Measurements from ENCODE around the gene ASB14. TPM values are rescaled to one million over a fixed set of nuclear protein-coding genes. Genes with fewer than 3 reads are reported as not detected.
"Not testable (repeated sequence)": the region's sequence is repeated elsewhere in the genome, so short reads cannot be mapped to it uniquely, and the experiment has no call there.

ASB14 gene
- not detected in 2 replicates for total RNA-seq (2022)
- percentile 14 among the genes with signal in this experiment for Bru-seq, nascent RNA
- BruChase-seq, experiment 1, labeled RNA remaining after a 6-hour chase: percentile 39 among the genes with signal in this experiment
- percentile 22 among the genes with signal in this experiment for BruChase-seq, experiment 2, labeled RNA remaining after a 2-hour chase
- long read RNA-seq, partial matches to known transcripts: 0 of 3 reads
- long read RNA-seq, other reads (novel, unspliced or antisense): 3 of 3 reads

DNA sequence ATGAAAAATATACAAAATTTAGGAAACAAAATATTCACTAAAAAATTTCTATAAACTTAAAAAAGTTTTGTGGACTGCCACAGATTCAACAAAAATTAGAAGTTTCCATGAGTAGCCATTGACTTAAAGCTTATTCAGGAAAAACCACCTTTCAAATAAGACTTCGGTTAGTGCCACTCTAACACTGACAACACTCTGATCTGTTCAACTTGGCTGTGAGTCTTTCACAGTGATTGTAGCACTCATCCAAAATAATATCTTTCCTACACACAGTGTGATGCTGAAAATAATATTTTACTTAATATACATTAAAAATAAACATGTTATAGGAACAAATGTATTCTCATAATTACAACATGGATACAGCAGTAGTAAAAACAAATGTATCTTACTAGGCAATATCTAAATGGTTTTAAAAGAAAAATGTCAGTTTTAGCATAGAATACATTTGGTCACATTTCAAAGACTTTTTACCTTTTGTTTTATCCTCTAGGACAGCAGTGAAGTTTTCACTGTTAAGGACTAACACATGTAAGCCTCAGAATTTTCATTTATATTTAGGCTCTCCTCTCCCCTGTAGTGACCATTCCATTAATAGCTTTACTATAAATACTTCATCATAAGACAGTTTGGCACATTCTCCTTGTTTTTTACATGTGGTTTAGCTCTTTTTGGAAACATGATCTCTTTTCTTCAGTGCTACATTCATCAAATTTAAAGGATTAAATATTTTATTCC, at the start of gene ASB14:
Gene ASB14, minus strand, starts transcription at position 527 of the 738 bp plus-strand sequence. CDS start 652 bp downstream, outside the sequence.
- no peak for DNase-seq (ENCODE audit: unreplicated experiment)
- no peaks in the 10 kb centered on the region for H3K27me3 Mint-ChIP-seq (ENCODE audit: insufficient read depth, unreplicated experiment)
- no peaks in the 10 kb centered on the region for H3K9me3 Mint-ChIP-seq (ENCODE audit: unreplicated experiment)
- no peak within 1 kb of the TSS for H3K4me3 Mint-ChIP-seq (ENCODE audit: unreplicated experiment)
- TF ChIP-seq, protein P1, sequence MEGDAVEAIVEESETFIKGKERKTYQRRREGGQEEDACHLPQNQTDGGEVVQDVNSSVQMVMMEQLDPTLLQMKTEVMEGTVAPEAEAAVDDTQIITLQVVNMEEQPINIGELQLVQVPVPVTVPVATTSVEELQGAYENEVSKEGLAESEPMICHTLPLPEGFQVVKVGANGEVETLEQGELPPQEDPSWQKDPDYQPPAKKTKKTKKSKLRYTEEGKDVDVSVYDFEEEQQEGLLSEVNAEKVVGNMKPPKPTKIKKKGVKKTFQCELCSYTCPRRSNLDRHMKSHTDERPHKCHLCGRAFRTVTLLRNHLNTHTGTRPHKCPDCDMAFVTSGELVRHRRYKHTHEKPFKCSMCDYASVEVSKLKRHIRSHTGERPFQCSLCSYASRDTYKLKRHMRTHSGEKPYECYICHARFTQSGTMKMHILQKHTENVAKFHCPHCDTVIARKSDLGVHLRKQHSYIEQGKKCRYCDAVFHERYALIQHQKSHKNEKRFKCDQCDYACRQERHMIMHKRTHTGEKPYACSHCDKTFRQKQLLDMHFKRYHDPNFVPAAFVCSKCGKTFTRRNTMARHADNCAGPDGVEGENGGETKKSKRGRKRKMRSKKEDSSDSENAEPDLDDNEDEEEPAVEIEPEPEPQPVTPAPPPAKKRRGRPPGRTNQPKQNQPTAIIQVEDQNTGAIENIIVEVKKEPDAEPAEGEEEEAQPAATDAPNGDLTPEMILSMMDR (IDR thresholded peaks at IDR 0.05; ENCODE audit: unreplicated experiment): no peak
- no peak within 1 kb of the TSS for H3K27ac Mint-ChIP-seq (ENCODE audit: low read depth, unreplicated experiment)
- CTCF ChIA-PET: no interaction called here
- POLR2A ChIA-PET: interaction anchor here (0.9 kb wide), 1 partner anchor 10 kb away, joined by 5 read pairs; no protein-coding TSS in a partner anchor
- intact Hi-C loops (cut with micrococcal nuclease): no loop called here
- BruUV-seq (replicated peaks): no TSS peak
- no peaks in the 10 kb centered on the region for H3K36me3 Mint-ChIP-seq (ENCODE audit: insufficient read depth, unreplicated experiment)
- H3K4me1 Mint-ChIP-seq (ENCODE audit: insufficient read depth, unreplicated experiment): no peaks in the 10 kb centered on the region

DNA sequence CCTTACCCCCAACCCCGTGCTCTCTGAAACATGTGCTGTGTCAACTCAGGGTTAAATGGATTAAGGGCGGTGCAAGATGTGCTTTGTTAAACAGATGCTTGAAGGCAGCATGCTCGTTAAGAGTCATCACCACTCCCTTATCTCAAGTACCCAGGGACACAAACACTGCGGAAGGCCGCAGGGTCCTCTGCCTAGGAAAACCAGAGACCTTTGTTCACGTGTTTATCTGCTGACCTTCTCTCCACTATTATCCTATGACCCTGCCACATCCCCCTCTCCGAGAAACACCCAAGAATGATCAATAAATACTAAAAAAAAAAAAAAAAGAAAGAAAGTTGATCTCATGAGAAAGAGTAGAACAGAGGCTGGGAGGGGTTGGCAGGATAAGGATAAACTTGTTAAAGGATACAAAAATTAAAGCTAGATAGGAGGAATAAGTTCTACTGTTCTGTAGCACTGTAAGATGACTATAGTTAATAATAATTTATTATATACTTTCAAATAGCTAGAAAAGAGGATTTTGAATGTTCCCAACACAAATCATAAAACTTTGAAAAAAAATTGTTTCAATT, 46.7 kb upstream of the ASB14 start:
- H3K9me3 Mint-ChIP-seq (ENCODE audit: unreplicated experiment); CTCF ChIA-PET; H3K36me3 Mint-ChIP-seq (ENCODE audit: insufficient read depth, unreplicated experiment); POLR2A ChIA-PET; H3K4me3 Mint-ChIP-seq (ENCODE audit: unreplicated experiment); intact Hi-C loops (cut with micrococcal nuclease); DNase-seq (ENCODE audit: unreplicated experiment); H3K27ac Mint-ChIP-seq (ENCODE audit: low read depth, unreplicated experiment); H3K4me1 Mint-ChIP-seq (ENCODE audit: insufficient read depth, unreplicated experiment); BruUV-seq (replicated peaks): not testable (repeated sequence)
- peaks cover 59% of the 10 kb centered on the region for H3K27me3 Mint-ChIP-seq (ENCODE audit: insufficient read depth, unreplicated experiment)

DNA sequence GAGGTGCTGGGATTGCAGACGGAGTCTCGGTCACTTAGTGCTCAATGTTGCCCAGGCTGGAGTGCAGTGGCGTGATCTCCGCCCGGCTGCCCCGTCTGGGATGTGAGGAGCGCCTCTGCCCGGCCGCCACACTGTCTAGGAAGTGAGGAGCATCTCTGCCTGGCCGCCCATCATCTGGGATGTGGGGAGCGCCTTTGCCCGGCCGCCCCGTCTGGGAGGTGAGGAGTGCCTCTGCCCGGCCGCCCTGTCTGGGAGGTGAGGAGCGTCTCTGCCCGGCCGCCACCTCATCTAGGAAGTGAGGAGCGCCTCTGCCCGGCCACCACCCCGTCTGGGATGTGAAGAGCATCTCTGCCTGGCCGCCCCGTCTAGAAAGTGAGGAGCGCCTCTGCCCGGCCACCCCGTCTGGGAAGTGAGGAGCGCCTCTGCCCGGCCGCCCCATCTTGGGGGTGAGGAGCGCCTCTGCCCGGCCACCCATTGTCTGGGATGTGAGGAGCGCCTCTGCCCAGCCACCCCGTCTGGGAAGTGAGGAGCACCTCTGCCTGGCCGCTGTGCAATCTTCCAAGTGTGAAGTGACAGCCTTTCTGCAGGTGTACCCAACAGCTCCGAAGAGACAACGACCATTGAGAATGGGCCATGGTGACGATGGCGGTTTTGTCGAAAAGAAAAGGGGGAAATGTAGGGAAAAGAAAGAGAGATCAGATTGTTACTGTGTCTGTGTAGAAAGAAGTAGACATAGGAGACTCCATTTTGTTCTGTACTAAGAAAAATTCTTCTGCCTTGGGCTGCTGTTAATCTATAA, 46.0 kb upstream of the ASB14 start:
- intact Hi-C loops (cut with micrococcal nuclease); DNase-seq (ENCODE audit: unreplicated experiment); BruUV-seq (replicated peaks); H3K36me3 Mint-ChIP-seq (ENCODE audit: insufficient read depth, unreplicated experiment); H3K27ac Mint-ChIP-seq (ENCODE audit: low read depth, unreplicated experiment); POLR2A ChIA-PET; CTCF ChIA-PET; H3K9me3 Mint-ChIP-seq (ENCODE audit: unreplicated experiment); H3K4me3 Mint-ChIP-seq (ENCODE audit: unreplicated experiment); H3K4me1 Mint-ChIP-seq (ENCODE audit: insufficient read depth, unreplicated experiment): not testable (repeated sequence)
- H3K27me3 Mint-ChIP-seq (ENCODE audit: insufficient read depth, unreplicated experiment): peaks cover 52% of the 10 kb centered on the region

DNA sequence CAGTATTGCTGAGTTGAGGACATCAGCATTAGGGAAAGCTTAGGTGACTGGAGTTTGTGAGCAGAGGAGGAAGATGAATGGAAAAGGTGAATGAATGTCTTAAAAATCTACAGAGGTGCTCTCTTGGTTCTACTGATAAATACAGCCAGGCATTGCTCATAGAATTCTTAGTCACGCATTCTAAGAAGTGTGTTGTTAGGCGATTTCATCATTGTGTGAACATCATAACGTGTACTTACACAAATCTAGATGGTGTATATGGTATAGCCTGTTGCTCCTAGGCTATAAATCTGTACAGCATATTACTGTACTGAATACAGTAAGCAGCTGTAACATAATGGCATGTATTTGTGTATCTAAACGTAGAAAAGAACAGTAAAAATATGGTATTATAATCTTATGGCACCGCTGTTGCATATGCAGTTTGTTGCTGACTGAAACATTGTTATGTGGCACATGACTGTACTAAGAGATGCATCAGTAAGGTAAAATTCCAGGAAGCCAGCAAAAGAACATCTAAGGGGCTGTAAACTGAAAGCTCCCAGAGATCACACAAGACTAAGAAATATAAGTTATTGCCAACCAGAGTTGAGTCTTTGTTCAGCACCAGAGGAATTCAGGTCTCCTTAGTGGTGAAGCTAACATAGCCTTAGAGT, 42.9 kb upstream of the ASB14 start:
- Mint-ChIP-seq H3K4me1 (ENCODE audit: insufficient read depth, unreplicated experiment) (peaks cover 6% of the 10 kb centered on the region), H3K27ac (ENCODE audit: low read depth, unreplicated experiment) (no peak overlapping the region), H3K27me3 (ENCODE audit: insufficient read depth, unreplicated experiment) (peaks cover 29% of the 10 kb centered on the region), H3K9me3 (ENCODE audit: unreplicated experiment) (no peaks in the 10 kb centered on the region), H3K36me3 (ENCODE audit: insufficient read depth, unreplicated experiment) (no peaks in the 10 kb centered on the region), H3K4me3 (ENCODE audit: unreplicated experiment) (no peak overlapping the region)
- TSS peak; percentile 12 for BruUV-seq (replicated peaks)
- CTCF ChIA-PET: interaction anchor here (0.5 kb wide), 1 partner anchor 865 kb away, joined by 3 read pairs; no protein-coding TSS in a partner anchor
- TF ChIP-seq, protein P1 (IDR thresholded peaks at IDR 0.05; ENCODE audit: unreplicated experiment): no peak
- intact Hi-C loops (cut with micrococcal nuclease): no loop called here
- POLR2A ChIA-PET: no interaction called here
- DNase-seq (ENCODE audit: unreplicated experiment): peak; percentile 4
